MG63 (cell line): Measurements from ENCODE around the gene CCDC80. TPM values are rescaled to one million over a fixed set of nuclear protein-coding genes. Genes with fewer than 3 reads are reported as not detected.
"Not testable (repeated sequence)": the region's sequence is repeated elsewhere in the genome, so short reads cannot be mapped to it uniquely, and the experiment has no call there.

Experiments used
- DNase-seq: peaks from one replicate; pipeline ENCODE4 v3.0.0-alpha.2; 2020
- H3K27me3 ChIP-seq: fragments of 250-450 bp; sonication (Bioruptor Pico); 2 replicates; pipeline ENCODE4 v1.5.1; 2020; ENCODE audit warnings: mild to moderate bottlenecking, moderate library complexity
- H3K36me3 ChIP-seq: fragments of 250-450 bp; sonication (Bioruptor Pico); 2 replicates; pipeline ENCODE4 v1.5.1; 2020; ENCODE audit warnings: mild to moderate bottlenecking, moderate library complexity
- H3K4me3 ChIP-seq: fragments of 250-450 bp; sonication (Bioruptor Pico); 2 replicates; pipeline ENCODE4 v1.5.1; 2020; ENCODE audit warnings: mild to moderate bottlenecking, moderate library complexity
- H3K9me3 ChIP-seq: fragments of 250-450 bp; sonication (Bioruptor Pico); 2 replicates; pipeline ENCODE4 v1.5.1; 2020; ENCODE audit warnings: mild to moderate bottlenecking, moderate library complexity
- total RNA-seq: library from RNA; depleted of rRNA; stranded (reverse); fragments of >200 nt; shearing (Covaris generic); gene quantifications from 2 replicates; pipeline ENCODE4 v1.2.3, GENCODE V29; 2014; ENCODE audit warnings: low replicate concordance

CCDC80 gene
- total RNA-seq, 1 experiment from 2014 or later = 240 TPM

DNA sequence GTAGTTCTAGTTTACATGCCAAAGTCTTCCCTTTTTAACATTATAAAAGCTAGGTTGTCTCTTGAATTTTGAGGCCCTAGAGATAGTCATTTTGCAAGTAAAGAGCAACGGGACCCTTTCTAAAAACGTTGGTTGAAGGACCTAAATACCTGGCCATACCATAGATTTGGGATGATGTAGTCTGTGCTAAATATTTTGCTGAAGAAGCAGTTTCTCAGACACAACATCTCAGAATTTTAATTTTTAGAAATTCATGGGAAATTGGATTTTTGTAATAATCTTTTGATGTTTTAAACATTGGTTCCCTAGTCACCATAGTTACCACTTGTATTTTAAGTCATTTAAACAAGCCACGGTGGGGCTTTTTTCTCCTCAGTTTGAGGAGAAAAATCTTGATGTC, 57.8 kb downstream of the CCDC80 start:
- H3K4me3 ChIP-seq = no peak overlapping the region
- H3K27me3 ChIP-seq = no peaks in the 10 kb centered on the region
- DNase-seq = no peak
- peaks cover 48% of the 10 kb centered on the region for H3K36me3 ChIP-seq
- H3K9me3 ChIP-seq = peaks cover 3% of the 10 kb centered on the region

DNA sequence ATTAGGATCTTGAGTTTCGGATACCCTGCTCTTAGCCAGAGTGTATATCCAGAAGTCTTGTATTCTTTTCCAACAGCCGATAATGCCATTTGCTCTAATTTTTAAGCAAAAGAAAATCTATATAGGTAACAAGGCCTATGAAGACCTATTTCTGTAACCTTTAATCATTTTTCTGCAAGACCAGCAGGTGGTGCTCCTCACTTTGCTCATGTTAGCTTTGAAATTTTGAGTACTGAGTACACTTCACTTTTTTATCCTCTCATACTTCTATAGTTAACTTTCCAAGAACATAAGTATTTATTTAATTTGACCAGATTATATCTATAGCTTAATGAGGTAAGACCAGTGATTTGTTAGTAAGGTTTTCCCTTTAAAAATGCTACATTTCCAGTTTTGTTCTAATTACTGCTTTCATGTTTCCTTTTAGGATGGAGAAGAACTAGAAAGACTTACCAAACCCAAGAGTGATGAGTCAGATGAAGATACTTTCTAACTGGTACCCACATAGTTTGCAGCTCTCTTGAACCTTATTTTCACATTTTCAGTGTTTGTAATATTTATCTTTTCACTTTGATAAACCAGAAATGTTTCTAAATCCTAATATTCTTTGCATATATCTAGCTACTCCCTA, 58.6 kb downstream of the CCDC80 start:
- no peaks in the 10 kb centered on the region for H3K27me3 ChIP-seq
- no peak overlapping the region for H3K4me3 ChIP-seq
- peaks cover 48% of the 10 kb centered on the region for H3K36me3 ChIP-seq
- peak; percentile 22 for DNase-seq
- peaks cover 3% of the 10 kb centered on the region for H3K9me3 ChIP-seq

DNA sequence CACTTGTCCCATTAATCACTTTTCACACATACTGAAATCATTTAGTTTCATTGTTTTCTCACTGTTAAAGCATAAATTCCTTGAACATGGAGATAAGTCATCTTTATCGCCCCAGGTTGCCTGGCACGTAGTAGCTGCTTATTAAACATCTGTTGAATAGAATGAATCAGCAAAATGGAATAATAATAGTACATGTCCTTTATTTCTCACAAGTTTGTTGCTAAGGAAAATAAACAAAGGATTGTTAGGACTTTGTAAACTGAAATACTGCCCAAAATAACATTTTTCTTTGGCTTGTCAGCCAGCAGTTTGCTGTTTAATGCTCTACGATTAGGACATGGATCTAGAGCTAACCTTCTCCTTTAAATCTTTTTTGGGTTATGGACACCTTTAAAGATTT, 61.2 kb downstream of the CCDC80 start:
- no peak overlapping the region for H3K4me3 ChIP-seq
- peaks cover 45% of the 10 kb centered on the region for H3K36me3 ChIP-seq
- H3K9me3 ChIP-seq = peaks cover 3% of the 10 kb centered on the region
- H3K27me3 ChIP-seq = no peaks in the 10 kb centered on the region
- DNase-seq = peak; percentile 63

DNA sequence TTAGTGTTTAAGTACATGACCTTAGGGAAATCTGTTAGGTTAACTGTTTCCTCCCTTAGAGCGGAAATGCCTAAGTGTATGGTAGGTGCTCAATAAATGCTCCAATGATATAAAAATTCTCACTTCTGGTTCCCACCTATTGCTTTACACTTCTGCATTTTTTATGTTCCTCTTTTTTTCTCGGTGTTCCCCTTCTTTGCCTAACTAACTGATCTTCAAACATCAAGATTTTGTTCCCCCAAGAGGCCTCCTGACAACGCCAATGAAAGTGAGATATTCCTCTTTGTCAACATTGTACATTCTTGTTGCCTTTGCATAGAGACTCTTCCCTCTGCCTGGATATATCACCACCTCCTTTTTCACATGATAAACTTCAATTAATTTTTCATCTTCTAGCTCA, 61.7 kb downstream of the CCDC80 start:
- Histone ChIP-seq H3K36me3 (peaks cover 42% of the 10 kb centered on the region), H3K27me3 (no peaks in the 10 kb centered on the region), H3K9me3 (peaks cover 3% of the 10 kb centered on the region), H3K4me3 (no peak overlapping the region)
- DNase-seq = no peak

DNA sequence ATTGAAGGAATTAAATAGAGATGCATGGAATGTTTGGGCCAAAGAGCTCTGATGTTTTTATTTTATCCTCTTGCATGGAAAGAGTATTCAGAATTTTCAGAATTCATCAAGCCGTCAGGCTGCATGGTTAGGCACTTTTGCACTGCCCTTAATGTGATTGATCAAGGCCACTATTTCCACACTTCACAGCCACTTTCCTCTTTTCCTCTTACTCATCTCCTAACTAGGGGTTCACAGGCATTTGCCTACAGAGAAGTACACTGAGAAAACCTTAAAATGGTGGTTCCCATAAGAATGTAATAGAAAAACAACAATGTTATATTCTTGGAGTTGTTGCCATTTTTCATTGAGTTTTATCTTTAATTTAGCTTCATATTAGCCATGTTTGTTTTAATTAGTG, 68.2 kb downstream of the CCDC80 start:
- no peak for DNase-seq
- Histone ChIP-seq H3K4me3 (no peak overlapping the region), H3K36me3 (peaks cover 22% of the 10 kb centered on the region), H3K9me3 (no peaks in the 10 kb centered on the region), H3K27me3 (no peaks in the 10 kb centered on the region)

DNA sequence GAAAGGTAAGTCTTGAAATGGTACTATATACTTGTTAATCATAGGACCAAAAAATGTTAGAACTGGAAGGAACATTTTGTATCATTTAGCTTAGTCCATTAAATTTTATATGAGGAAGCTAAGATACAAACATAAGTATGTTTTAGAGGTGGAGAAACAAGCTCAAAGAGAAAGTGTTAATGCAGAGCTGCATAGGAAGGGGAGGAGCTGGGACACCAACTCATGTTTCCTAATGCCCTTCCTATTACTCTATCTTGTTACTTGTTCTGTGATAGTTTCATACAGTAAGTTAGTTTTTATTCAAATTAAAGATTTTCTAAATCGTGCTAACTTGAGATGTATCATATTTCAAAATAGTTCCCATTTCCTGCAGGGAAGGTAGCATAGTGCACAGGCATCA, 71.7 kb downstream of the CCDC80 start:
- DNase-seq = no peak
- Histone ChIP-seq H3K36me3 (peaks cover 29% of the 10 kb centered on the region), H3K9me3 (no peaks in the 10 kb centered on the region), H3K4me3 (no peak overlapping the region), H3K27me3 (no peaks in the 10 kb centered on the region)

DNA sequence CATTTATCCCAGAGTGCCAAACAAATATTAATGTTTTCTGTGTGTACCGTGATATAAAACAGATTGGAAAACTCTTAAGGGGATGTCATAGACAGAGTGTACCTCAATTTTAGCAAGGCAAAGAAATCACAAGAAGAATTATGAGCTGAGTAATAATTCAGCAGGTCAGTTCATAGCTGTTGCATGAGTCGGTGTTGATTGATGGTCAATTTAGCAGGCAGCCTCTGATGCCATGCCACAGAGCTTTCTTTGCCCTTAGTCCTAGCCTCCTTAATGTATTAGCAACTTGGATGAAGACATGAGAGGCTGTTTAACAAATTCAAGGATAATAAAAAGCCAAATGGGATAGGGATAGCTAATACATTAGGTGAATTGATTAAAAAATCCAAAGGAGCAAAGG, 72.3 kb downstream of the CCDC80 start:
- H3K9me3 ChIP-seq = no peaks in the 10 kb centered on the region
- no peak overlapping the region for H3K4me3 ChIP-seq
- peaks cover 24% of the 10 kb centered on the region for H3K36me3 ChIP-seq
- H3K27me3 ChIP-seq = no peaks in the 10 kb centered on the region
- DNase-seq = no peak

DNA sequence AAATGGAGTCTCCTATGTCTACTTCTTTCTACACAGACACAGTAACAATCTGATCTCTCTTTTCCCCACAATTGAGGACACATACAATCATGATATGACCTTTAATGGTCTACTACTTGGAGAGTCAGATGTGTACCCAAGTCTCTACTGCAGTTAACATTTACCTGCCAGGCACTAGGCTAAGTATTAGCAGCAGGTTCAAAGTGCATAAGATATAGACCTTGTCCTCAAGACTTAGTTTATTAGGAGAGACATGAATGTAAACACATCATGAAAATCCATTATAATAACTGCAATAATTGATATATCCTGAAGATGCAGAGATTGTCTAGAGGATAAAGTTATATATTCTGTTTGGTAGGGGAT, 76.0 kb downstream of the CCDC80 start:
- H3K4me3 ChIP-seq = no peak overlapping the region
- peaks cover 21% of the 10 kb centered on the region for H3K36me3 ChIP-seq
- no peaks in the 10 kb centered on the region for H3K9me3 ChIP-seq
- no peaks in the 10 kb centered on the region for H3K27me3 ChIP-seq
- DNase-seq = no peak

DNA sequence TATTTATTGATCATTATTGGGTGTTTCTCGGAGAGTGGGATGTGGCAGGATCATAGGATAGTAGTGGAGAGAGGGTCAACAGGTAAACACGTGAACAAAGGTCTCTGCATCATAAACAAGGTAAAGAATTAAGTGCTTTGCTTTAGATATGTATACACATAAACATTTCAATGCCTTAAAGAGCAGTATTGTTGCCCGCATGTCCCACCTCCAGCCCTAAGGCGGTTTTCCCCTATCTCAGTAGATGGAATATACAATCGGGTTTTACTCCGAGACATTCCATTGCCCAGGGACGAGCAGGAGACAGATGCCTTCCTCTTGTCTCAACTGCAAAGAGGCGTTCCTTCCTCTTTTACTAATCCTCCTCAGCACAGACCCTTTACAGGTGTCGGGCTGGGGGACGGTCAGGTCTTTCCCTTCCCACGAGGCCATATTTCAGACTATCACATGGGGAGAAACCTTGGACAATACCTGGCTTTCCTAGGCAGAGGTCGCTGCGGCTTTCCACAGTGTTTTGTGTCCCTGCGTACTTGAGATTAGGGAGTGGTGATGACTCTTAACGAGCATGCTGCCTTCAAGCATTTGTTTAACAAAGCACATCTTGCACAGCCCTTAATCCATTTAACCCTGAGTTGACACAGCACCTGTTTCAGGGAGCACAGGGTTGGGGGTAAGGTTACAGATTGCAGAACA, 76.5 kb downstream of the CCDC80 start:
- H3K36me3 ChIP-seq = peaks cover 25% of the 10 kb centered on the region
- H3K9me3 ChIP-seq, H3K4me3 ChIP-seq, H3K27me3 ChIP-seq, DNase-seq: not testable (repeated sequence)

DNA sequence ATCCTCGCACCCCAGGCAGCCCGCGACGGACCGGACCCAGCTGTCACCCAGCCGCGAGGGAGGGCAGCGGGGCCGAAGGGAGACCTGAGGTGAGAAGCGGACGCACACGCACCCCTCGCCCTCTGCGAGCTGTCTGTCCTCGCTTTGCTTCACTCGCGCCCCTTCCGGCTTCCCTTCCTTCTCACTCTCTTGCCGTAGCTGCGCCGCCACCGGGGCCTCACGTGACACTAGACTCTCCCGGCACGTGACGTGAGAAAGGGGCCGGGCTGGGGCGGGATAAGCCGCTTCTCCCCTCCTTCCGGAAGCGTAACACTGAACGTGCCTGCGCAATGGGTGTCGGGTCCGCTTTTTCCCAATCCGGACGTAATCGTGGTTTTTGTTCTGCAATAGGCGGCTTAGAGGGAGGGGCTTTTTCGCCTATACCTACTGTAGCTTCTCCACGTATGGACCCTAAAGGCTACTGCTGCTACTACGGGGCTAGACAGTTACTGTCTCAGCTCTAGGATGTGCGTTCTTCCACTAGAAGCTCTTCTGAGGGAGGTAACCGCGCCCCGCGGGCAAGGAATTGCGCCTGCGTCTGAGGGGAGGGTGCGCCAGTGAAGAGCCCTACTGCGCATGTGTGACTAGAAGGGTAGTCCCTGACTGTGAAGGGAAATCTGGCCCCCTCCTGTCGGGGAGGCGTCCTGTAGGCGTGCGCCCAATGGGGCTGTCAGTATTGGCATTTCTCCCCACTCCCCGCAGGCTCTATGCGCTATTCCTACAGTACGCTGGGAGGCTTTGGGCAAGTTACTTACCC, 79.0 kb downstream of the CCDC80 start, which contains the start of the genes ATG3 and SLC35A5:
TSS of gene ATG3 (minus strand) at position 229 of the 796 bp plus-strand sequence. CDS start 434 bp downstream, outside the sequence.
TSS of gene SLC35A5 (plus strand) at position 312 of the 796 bp plus-strand sequence. CDS start 1,359 bp downstream, outside the sequence.
- H3K27me3 ChIP-seq = no peaks in the 10 kb centered on the region
- DNase-seq = peak; percentile 99
- no peaks in the 10 kb centered on the region for H3K9me3 ChIP-seq
- peaks cover 36% of the 10 kb centered on the region for H3K36me3 ChIP-seq
- H3K4me3 ChIP-seq = peak within 1 kb of the TSS; percentile 70

DNA sequence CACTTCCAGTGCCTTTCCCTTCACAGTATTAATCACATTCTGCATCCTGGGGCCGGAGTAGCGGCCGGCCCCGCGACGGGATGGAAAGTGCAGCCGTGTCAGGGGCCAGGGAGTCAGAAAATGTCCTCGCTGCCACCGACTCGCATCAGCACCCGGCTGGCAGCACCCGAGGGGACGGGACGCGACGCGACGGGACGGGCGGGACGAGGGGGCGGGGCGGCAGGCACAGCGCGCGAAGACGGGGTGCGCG, 79.5 kb downstream of the CCDC80 start:
- Histone ChIP-seq H3K27me3 (no peaks in the 10 kb centered on the region), H3K4me3 (peak overlapping the region; percentile 70), H3K9me3 (no peaks in the 10 kb centered on the region), H3K36me3 (peaks cover 33% of the 10 kb centered on the region)
- no peak for DNase-seq

DNA sequence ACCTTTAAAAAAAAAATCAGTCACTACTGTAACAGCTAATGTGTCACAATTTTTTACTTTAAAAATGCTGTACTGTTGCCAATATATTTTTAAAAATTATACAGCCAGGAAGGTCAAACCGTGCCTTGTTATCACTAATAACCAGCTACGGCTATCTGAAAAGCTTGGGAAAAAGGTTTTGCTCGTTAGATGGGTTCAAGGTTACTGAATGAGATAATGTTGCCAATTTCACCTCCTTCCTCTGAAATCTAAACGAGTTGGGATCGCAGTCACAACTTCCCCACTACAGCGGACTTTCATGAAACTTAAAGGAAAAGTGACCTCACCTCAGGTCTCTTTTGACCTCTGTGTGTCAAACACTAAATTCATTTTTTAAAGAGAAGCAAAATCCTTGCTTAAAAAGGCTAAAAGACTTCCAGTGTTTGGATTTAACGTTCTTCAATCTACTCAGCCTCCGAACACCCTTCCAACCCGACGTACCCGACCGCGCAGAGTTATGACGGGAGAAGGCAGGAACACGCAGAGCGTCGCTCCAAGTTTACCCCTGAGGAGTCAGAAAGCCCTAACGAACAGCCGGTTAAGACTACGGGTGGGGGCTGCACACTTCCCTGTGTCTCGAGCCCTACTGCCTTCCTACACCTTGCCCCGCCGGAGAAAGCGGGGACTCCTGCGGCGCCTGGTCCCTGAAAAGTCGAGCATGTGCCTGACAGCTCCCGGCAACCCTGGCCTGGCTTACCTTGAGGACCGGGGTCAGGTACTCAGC, 80.0 kb downstream of the CCDC80 start:
- DNase-seq = peak; percentile 87
- Histone ChIP-seq H3K36me3 (peaks cover 31% of the 10 kb centered on the region), H3K9me3 (no peaks in the 10 kb centered on the region), H3K4me3 (peak overlapping the region; percentile 70), H3K27me3 (no peaks in the 10 kb centered on the region)

DNA sequence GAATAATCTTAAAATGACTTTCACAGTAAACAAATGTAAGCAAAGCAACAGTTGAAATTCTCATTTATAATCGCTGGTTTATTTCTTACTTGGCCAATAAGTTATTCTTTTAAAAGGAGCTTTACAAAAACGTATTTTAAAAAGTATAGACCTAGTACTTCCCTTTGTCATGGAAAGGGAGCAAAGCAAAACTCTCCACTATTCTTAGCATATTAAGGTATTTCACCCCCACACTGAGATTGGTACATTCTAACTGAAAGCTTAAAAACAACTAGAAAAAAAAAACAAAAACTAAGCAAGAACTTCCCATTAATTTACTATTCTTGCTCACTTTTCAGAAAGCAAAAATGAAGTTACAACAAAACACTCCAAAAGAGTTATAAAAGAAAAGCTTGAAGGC, 80.6 kb downstream of the CCDC80 start:
- H3K9me3 ChIP-seq = no peaks in the 10 kb centered on the region
- no peak for DNase-seq
- H3K4me3 ChIP-seq = peak overlapping the region; percentile 70
- no peaks in the 10 kb centered on the region for H3K27me3 ChIP-seq
- peaks cover 31% of the 10 kb centered on the region for H3K36me3 ChIP-seq

DNA sequence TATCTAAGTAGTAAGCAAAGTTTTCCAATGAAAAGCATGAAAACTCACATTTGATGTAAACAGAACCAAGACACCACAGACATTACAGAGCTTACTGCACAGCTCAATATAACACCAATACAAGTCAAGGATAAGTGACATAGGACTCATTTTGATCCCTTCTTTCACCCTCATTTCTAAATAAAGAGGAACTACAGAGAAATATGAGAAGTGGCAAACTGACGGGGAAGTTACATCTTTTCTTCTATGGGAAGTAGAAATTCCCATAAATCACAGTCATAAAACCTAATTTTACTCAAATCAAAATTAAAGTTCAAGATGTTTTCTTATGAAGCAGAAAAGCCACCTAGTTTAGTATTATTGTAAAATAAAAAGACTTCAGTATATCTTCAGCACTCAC, 83.0 kb downstream of the CCDC80 start:
- H3K36me3 ChIP-seq = peaks cover 25% of the 10 kb centered on the region
- H3K9me3 ChIP-seq = no peaks in the 10 kb centered on the region
- no peak overlapping the region for H3K4me3 ChIP-seq
- no peaks in the 10 kb centered on the region for H3K27me3 ChIP-seq
- no peak for DNase-seq

DNA sequence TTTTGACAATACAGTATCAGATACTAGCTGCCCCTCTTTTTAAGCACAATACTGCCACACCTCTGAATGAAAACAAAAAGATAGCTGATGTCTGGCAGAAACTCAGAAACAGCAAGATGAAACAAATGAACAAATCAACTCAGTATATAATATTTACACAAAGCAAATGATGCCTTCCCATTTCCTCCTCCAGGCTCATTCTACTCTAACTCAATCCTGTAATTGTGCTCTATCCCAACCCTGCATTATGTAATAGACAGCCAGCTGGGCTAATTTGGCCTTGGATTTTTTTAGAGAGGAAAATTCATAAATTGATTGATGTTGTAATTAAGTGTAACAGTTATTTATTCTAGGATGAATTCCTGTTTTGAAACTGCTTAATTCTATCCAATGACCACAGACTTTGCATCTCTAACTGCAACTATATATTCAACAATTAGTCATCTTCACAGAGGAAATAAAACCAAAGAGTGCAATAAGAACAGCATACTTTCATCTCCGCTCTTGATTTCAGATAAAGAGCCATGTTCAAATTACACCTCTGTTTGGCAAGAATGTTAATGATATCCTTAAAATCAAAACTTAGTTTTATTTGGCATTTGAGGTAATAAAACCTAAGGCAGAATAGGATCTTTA, 85.3 kb downstream of the CCDC80 start:
- DNase-seq = no peak
- H3K9me3 ChIP-seq = no peaks in the 10 kb centered on the region
- H3K4me3 ChIP-seq = no peak overlapping the region
- no peaks in the 10 kb centered on the region for H3K27me3 ChIP-seq
- H3K36me3 ChIP-seq = peaks cover 38% of the 10 kb centered on the region

DNA sequence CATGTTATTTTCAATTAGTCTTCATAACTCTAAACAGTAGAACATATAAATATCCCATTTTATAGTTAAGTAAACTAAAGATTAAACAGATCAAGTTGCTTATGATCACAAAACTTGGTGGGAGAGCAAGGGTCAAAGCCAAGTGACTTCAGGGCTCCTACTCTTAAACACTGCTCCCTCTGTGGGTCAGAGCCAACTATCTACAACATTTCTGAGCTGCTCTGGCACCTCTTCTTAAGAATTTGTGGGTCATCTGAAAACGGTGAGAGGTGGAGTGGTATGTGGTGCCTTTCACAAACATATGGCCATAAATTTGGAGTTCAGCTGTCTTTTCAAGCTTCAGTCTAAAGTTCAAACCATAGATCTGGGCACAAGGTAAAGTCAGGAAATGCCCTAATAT, 90.1 kb downstream of the CCDC80 start:
- H3K27me3 ChIP-seq = no peaks in the 10 kb centered on the region
- peaks cover 55% of the 10 kb centered on the region for H3K36me3 ChIP-seq
- 0 out of 2 replicates have a peak, but pooled peaks cover 1% of the 10 kb centered on the region for H3K9me3 ChIP-seq
- no peak overlapping the region for H3K4me3 ChIP-seq
- DNase-seq = no peak
